Natural killer cell treated with Interleukin-12 subunit alpha and Interleukin-12 subunit beta and Interleukin-15 and Interleukin-18, amount 100 ng/mL, for 72 hours (primary cell): ENCODE data around the gene ARHGAP22. TPM values are rescaled to one million over a fixed set of nuclear protein-coding genes. Genes with fewer than 3 reads are reported as not detected.

ENCODE experiments used
- ATAC-seq, 2 donors: fragments of 150-1000 bp; cut with Tn5 transposase in 1 of 2; sonication (Bioruptor Pico), chemical (Tn5 transposase) in 1 of 2; 2 replicates each; pipeline ENCODE4 v1.10.0; 2021
- DNase-seq: peaks from one replicate; pipeline ENCODE4 v3.0.0; 2022; ENCODE audit warnings: low spot score
- H3K27ac Mint-ChIP-seq, 2 donors: 1 replicate in 1 of 2; 2 replicates in 1 of 2; pipeline ENCODE4 v1.8.0; 2022; ENCODE audit warnings: mixed read lengths in 2 of 2, mild to moderate bottlenecking in 1 of 2, moderate library complexity in 1 of 2
- H3K27me3 Mint-ChIP-seq, 2 donors: 1 replicate in 1 of 2; 2 replicates in 1 of 2; pipeline ENCODE4 v1.8.0; 2022; ENCODE audit warnings: mixed read lengths in 2 of 2
- H3K36me3 Mint-ChIP-seq: one replicate; pipeline ENCODE4 v1.8.0; 2022; ENCODE audit warnings: mixed read lengths
- H3K4me1 Mint-ChIP-seq, 2 donors: 1 replicate in 1 of 2; 2 replicates in 1 of 2; pipeline ENCODE4 v1.8.0; 2022; ENCODE audit warnings: low read depth in 2 of 2, mixed read lengths in 2 of 2, mild to moderate bottlenecking in 1 of 2
- H3K4me3 Mint-ChIP-seq: one replicate; pipeline ENCODE4 v1.8.0; 2022; ENCODE audit warnings: mixed read lengths
- H3K9me3 Mint-ChIP-seq: 2 replicates; pipeline ENCODE4 v1.8.0; 2022; ENCODE audit warnings: mixed read lengths
- total RNA-seq, 2 donors: library from RNA; stranded (reverse); gene quantifications; one replicate each; pipeline ENCODE4 v1.2.3, GENCODE V29; 2022

ARHGAP22 gene
- total RNA-seq, 2 donors from 2014 or later: 0.14 to 1.8 TPM

GRCh38 chr10:48461623-48462481 is 143.0 kb downstream of the ARHGAP22 start:
- H3K27me3 Mint-ChIP-seq: no peaks in the 10 kb centered on the region
- DNase-seq: no peak

DNA sequence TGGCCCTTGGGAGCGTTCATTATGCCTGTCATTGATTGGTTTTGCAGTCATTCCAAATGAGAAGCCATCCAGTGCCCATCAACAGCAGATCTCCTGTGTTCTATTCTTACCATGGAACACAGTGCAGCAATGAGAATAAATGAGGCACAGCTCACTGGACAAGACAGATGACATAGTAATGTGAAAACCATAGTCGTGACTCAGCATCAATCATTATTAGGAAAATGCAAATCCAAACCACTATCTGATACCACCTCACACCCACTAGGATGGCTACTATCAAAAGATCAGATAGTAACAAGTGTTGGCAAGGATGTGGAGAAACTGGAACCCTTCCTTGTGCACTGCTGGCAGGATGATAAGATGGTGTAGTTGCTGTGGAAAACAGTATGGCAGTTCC is 144.7 kb downstream of the ARHGAP22 start:
- DNase-seq (no peak), ATAC-seq (no peak)
- no peaks in the 10 kb centered on the region for H3K9me3 Mint-ChIP-seq
- no peaks in the 10 kb centered on the region for H3K36me3 Mint-ChIP-seq
- no peaks in the 10 kb centered on the region for H3K4me1 Mint-ChIP-seq
- H3K27ac Mint-ChIP-seq: no peak overlapping the region
- H3K27me3 Mint-ChIP-seq: no peaks in the 10 kb centered on the region
- no peak overlapping the region for H3K4me3 Mint-ChIP-seq

More at GRCh38 chr10:48461623-48462481, 143.0 kb downstream of the ARHGAP22 start:
- Mint-ChIP-seq H3K4me1 (no peaks in the 10 kb centered on the region), H3K27ac (no peak overlapping the region), H3K9me3 (no peaks in the 10 kb centered on the region), H3K36me3 (no peaks in the 10 kb centered on the region), H3K4me3 (no peak overlapping the region)
- ATAC-seq: no peak

- no peaks in the 10 kb centered on the region for H3K27me3 Mint-ChIP-seq
- H3K4me1 Mint-ChIP-seq: no peaks in the 10 kb centered on the region
- DNase-seq (peak; percentile 58), ATAC-seq (no peak)
- H3K4me3 Mint-ChIP-seq: no peak overlapping the region
- no peak overlapping the region for H3K27ac Mint-ChIP-seq
- no peaks in the 10 kb centered on the region for H3K36me3 Mint-ChIP-seq
- H3K9me3 Mint-ChIP-seq: no peaks in the 10 kb centered on the region
Measured at GRCh38 chr10:48459270-48460150, 145.4 kb downstream of the ARHGAP22 start.

- Mint-ChIP-seq H3K9me3 (no peaks in the 10 kb centered on the region), H3K36me3 (no peaks in the 10 kb centered on the region), H3K27ac (no peak overlapping the region), H3K27me3 (no peaks in the 10 kb centered on the region), H3K4me1 (no peaks in the 10 kb centered on the region), H3K4me3 (no peak overlapping the region)
- DNase-seq (no peak), ATAC-seq (no peak)
Measured at GRCh38 chr10:48458662-48459048, 146.2 kb downstream of the ARHGAP22 start.

- DNase-seq (peak; percentile 46), ATAC-seq (no peak)
- H3K4me3 Mint-ChIP-seq: no peak overlapping the region
- H3K4me1 Mint-ChIP-seq: no peaks in the 10 kb centered on the region
- H3K9me3 Mint-ChIP-seq: no peaks in the 10 kb centered on the region
- no peaks in the 10 kb centered on the region for H3K27me3 Mint-ChIP-seq
- H3K36me3 Mint-ChIP-seq: no peaks in the 10 kb centered on the region
- no peak overlapping the region for H3K27ac Mint-ChIP-seq
Measured at GRCh38 chr10:48457949-48458661, 146.8 kb downstream of the ARHGAP22 start.

- H3K4me3 Mint-ChIP-seq: no peak overlapping the region
- H3K27ac Mint-ChIP-seq: no peak overlapping the region
- H3K4me1 Mint-ChIP-seq: no peaks in the 10 kb centered on the region
- DNase-seq: peak; percentile 25
- H3K9me3 Mint-ChIP-seq: no peaks in the 10 kb centered on the region
- H3K36me3 Mint-ChIP-seq: no peaks in the 10 kb centered on the region
- no peaks in the 10 kb centered on the region for H3K27me3 Mint-ChIP-seq
- no peak for ATAC-seq
Measured at GRCh38 chr10:48456808-48457761, 147.8 kb downstream of the ARHGAP22 start.

- Mint-ChIP-seq H3K9me3 (no peaks in the 10 kb centered on the region), H3K4me3 (no peak overlapping the region), H3K27me3 (no peaks in the 10 kb centered on the region), H3K4me1 (no peaks in the 10 kb centered on the region), H3K27ac (no peak overlapping the region), H3K36me3 (no peaks in the 10 kb centered on the region)
- ATAC-seq: no peak
- DNase-seq: peak; percentile 28
Measured at GRCh38 chr10:48456361-48456804, 148.5 kb downstream of the ARHGAP22 start.

GRCh38 chr10:48455392-48456151 is 149.3 kb downstream of the ARHGAP22 start:
- H3K9me3 Mint-ChIP-seq: no peaks in the 10 kb centered on the region
- H3K36me3 Mint-ChIP-seq: no peaks in the 10 kb centered on the region
- H3K4me3 Mint-ChIP-seq: no peak overlapping the region
- no peaks in the 10 kb centered on the region for H3K4me1 Mint-ChIP-seq
- H3K27me3 Mint-ChIP-seq: no peaks in the 10 kb centered on the region
- H3K27ac Mint-ChIP-seq: no peak overlapping the region
- DNase-seq (peak; percentile 49), ATAC-seq (no peak)

DNA sequence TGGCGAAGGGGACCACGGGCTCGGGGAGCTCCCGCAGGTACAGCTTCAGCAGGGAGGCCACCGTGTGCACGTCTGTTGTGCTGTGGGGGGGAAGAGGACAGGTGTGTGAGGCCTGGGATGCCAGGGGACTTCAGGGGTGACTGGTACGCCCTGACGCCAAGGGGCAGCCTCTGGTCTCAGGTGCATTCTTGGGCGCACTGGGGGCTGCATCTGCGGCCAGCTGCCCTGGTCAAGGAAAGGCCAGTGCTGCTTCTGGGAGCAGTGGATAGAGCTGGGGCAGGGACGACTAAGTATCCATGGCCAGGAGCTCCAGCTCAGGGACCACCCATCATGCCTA is 149.8 kb downstream of the ARHGAP22 start:
- peak; percentile 53 for DNase-seq
- no peaks in the 10 kb centered on the region for H3K4me1 Mint-ChIP-seq
- no peaks in the 10 kb centered on the region for H3K27me3 Mint-ChIP-seq
- H3K27ac Mint-ChIP-seq: no peak overlapping the region
- no peak overlapping the region for H3K4me3 Mint-ChIP-seq
- ATAC-seq: no peak
- H3K36me3 Mint-ChIP-seq: no peaks in the 10 kb centered on the region
- H3K9me3 Mint-ChIP-seq: no peaks in the 10 kb centered on the region

DNA sequence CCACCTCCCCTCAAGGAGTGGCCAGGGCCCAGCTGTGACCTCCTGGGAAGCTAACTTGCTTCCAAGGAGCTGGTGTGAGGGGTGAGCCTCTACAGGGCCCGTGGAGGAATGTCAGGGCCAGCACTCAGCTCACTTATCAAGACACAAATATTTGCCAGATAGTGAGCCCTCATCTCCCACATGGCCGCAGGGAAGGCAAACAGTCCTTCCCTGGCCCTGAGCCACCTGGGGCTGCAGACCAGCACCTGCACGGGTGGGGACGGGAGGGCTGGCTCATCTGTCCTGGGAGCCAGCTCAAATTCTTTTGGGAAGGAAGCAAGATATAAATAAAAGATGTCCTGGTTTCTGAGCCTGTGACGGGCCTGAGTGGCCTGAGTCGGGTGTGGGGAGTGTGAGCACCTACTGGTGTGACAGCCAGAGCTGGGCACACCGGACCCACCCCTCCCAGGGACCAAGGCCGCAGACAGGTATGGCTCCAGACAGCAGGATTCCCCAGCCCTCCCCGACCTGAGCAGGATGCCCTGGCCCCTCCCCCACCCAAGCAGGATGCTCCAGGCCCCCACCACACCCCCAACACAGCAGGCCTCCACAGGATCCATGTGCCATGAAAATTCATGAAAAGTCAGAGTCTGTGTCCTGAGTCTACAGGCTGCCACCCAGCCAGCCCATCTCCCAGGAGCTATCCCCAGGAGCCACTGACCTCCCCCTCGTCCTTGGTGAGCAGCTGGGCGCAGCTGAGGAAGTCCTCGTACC is 150.4 kb downstream of the ARHGAP22 start:
- H3K9me3 Mint-ChIP-seq: no peaks in the 10 kb centered on the region
- no peak overlapping the region for H3K27ac Mint-ChIP-seq
- DNase-seq: peak; percentile 25
- no peaks in the 10 kb centered on the region for H3K27me3 Mint-ChIP-seq
- ATAC-seq: no peak
- H3K4me1 Mint-ChIP-seq: no peaks in the 10 kb centered on the region
- H3K4me3 Mint-ChIP-seq: no peak overlapping the region
- H3K36me3 Mint-ChIP-seq: no peaks in the 10 kb centered on the region

GRCh38 chr10:48453451-48454301 is 151.2 kb downstream of the ARHGAP22 start:
- DNase-seq: peak; percentile 54
- H3K4me1 Mint-ChIP-seq: no peaks in the 10 kb centered on the region
- H3K4me3 Mint-ChIP-seq: no peak overlapping the region
- no peak overlapping the region for H3K27ac Mint-ChIP-seq
- H3K9me3 Mint-ChIP-seq: no peaks in the 10 kb centered on the region
- H3K36me3 Mint-ChIP-seq: no peaks in the 10 kb centered on the region
- ATAC-seq: no peak
- H3K27me3 Mint-ChIP-seq: no peaks in the 10 kb centered on the region
